Cardiac fibroblast (primary cell): ENCODE data around the gene THADA.

ENCODE experiments used
- DNase-seq, 2 donors: peaks; one replicate each; pipeline versions ENCODE4 v3.0.0 to v3.0.0-alpha.2; 2010; ENCODE audit warnings: low read depth in 2 of 2
- H3K4me3 ChIP-seq, 2 donors: replicated peaks in 1 of 2; 1 replicate in 1 of 2; 2 replicates in 1 of 2; pipeline ENCODE4 v1.5.1; 2011; ENCODE audit warnings: low read depth in 2 of 2, low read length in 2 of 2, mild to moderate bottlenecking in 2 of 2, moderate library complexity in 1 of 2
- CTCF ChIP-seq: IDR thresholded peaks from one replicate; pipeline ENCODE4 v1.5.1; 2011; ENCODE audit warnings: low read depth, mild to moderate bottlenecking, low read length, inconsistent platforms

The THADA gene

GRCh38 chr2:43206602-43207001, 389.2 kb downstream of the THADA start:
- H3K4me3 ChIP-seq = no peak overlapping the region
- no peak for TF ChIP-seq CTCF
- DNase-seq = no peak

DNA sequence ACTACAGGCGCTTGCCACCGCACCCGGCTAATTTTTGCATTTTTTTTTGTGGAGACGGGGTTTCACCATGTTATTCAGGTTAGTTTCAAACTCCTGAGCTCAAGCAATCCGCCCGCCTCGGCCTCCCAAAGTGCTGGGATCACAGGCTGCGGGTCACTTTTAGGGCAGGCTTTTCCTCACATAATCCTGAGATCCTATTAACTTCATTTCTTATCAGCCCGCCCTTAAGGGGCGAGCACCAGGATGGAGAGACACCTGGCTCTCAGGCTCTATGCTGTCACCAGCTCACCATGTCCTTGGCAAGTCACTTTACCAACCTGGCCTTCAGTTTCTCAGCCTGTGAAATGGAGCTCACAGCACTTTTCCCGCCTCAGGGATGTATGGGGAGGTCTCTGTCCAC, 392.5 kb downstream of the THADA start:
- H3K4me3 ChIP-seq = no peak overlapping the region
- TF ChIP-seq CTCF = no peak
- DNase-seq = no peak

GRCh38 chr2:43202289-43202688, 393.5 kb downstream of the THADA start:
- H3K4me3 ChIP-seq = no peak overlapping the region
- TF ChIP-seq CTCF = no peak
- DNase-seq = no peak

GRCh38 chr2:43201497-43201896, 394.3 kb downstream of the THADA start:
- DNase-seq = no peak
- TF ChIP-seq CTCF = no peak
- H3K4me3 ChIP-seq = no peak overlapping the region

GRCh38 chr2:43201016-43201415, 394.8 kb downstream of the THADA start:
- no peak for DNase-seq
- TF ChIP-seq CTCF = no peak
- H3K4me3 ChIP-seq = no peak overlapping the region

GRCh38 chr2:43199492-43200488, 396.0 kb downstream of the THADA start:
- no peak for TF ChIP-seq CTCF
- no peak for DNase-seq
- H3K4me3 ChIP-seq = no peak overlapping the region

DNA sequence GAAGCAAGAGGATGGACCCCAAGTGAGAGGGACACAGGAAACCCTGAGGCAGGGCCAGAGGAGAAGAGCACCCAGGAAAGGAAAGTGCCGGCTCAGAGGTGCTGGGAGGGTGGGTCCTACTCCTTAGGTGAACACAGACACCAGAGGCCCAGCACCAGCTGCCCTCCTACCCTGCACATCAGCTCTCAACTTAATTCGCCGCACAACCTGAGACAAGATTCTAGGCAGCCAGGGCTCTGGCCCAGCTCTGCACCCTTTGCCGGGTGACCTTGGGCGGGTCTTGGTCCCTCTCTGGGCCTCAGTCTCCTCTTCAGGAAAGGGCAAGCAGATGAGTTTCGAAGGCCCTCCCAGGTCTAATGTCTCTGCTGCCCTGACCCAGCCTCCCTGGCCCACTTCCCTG, 397.6 kb downstream of the THADA start:
- H3K4me3 ChIP-seq = no peak overlapping the region
- no peak for DNase-seq
- TF ChIP-seq CTCF = no peak
